AG04449 (cell line): ENCODE measurements around the gene ZC2HC1B.

Experiments used
- CTCF ChIA-PET: fragments of 350-600 bp; formaldehyde crosslinking; extraction: SDS; loops from one replicate; lab custom pipeline; 2021; ENCODE audit warnings: antibody characterized with exemption; lab: Yijun Ruan, JAX
- POLR2A ChIA-PET: fragments of 400-600, 350-600 bp; formaldehyde crosslinking; extraction: SDS; loops from one replicate; lab custom pipeline; 2020; ENCODE audit warnings: antibody characterized with exemption, inconsistent platforms; lab: Yijun Ruan, JAX
- DNase-seq: peaks from one replicate; pipeline ENCODE4 v3.0.0-alpha.2; 2010; ENCODE audit warnings: low read depth, low spot score
- H3K4me3 ChIP-seq: 2 replicates; pipeline ENCODE4 v1.5.1; 2011; ENCODE audit warnings: low read depth, mild to moderate bottlenecking, control low read depth, low read length
- CTCF ChIP-seq: IDR thresholded peaks from one replicate; pipeline ENCODE4 v1.5.1; 2011; ENCODE audit warnings: mild to moderate bottlenecking, moderate library complexity, low read length, control low read depth, inconsistent platforms; ENCODE audit not compliant: insufficient read depth; ENCODE audit errors: missing control alignments

Gene ZC2HC1B

GRCh38 chr6:143961886-143962878 is 97.9 kb downstream of the ZC2HC1B start:
- DNase-seq = peak; percentile 10
- no peak overlapping the region for H3K4me3 ChIP-seq
- ChIA-PET CTCF (interaction anchor here (1.1 to 3.0 kb wide), 5 partner anchors 9 to 386 kb away, joined by 3 to 15 read pairs (median 5); no protein-coding TSS in a partner anchor), POLR2A (no interaction called here)
- peak; percentile 36 for TF ChIP-seq CTCF

- no peak for TF ChIP-seq CTCF
- POLR2A ChIA-PET = interaction anchor here (0.6 kb wide), 1 partner anchor 33 kb away, joined by 7 read pairs; no protein-coding TSS in a partner anchor
- DNase-seq = no peak
- H3K4me3 ChIP-seq = no peak overlapping the region
- CTCF ChIA-PET = interaction anchor here (0.6 to 3.0 kb wide), 8 partner anchors 8 to 388 kb away, joined by 3 to 15 read pairs (median 4); no protein-coding TSS in a partner anchor
Measured at GRCh38 chr6:143963158-143963919, 99.1 kb downstream of the ZC2HC1B start.

- no peak for DNase-seq
- CTCF ChIA-PET = interaction anchor here (1.3 to 1.7 kb wide), 2 partner anchors 14 to 48 kb away, joined by 5 to 6 read pairs; no protein-coding TSS in a partner anchor
- TF ChIP-seq CTCF = no peak
- no peak overlapping the region for H3K4me3 ChIP-seq
- POLR2A ChIA-PET = no interaction called here
Measured at GRCh38 chr6:143964674-143965081, 100.4 kb downstream of the ZC2HC1B start.

- ChIA-PET POLR2A (no interaction called here), CTCF (interaction anchor here (1.3 to 1.7 kb wide), 2 partner anchors 15 to 47 kb away, joined by 5 to 6 read pairs; no protein-coding TSS in a partner anchor)
- TF ChIP-seq CTCF = no peak
- DNase-seq = peak; percentile 10
- H3K4me3 ChIP-seq = no peak overlapping the region
Measured at GRCh38 chr6:143965503-143966171, 101.4 kb downstream of the ZC2HC1B start.

GRCh38 chr6:143966312-143966711 is 102.0 kb downstream of the ZC2HC1B start:
- CTCF ChIA-PET = no interaction called here
- TF ChIP-seq CTCF = no peak
- POLR2A ChIA-PET = no interaction called here
- H3K4me3 ChIP-seq = no peak overlapping the region
- DNase-seq = no peak
